Adipose tissue (tissue), 3 donors: Measurements from ENCODE around the gene BRIP1. TPM values are rescaled to one million over a fixed set of nuclear protein-coding genes. Genes with fewer than 3 reads are reported as not detected.
"Not testable (repeated sequence)": the region's sequence is repeated elsewhere in the genome, so short reads cannot be mapped to it uniquely, and the experiment has no call there.

Experiments used
- H3K27ac ChIP-seq: one replicate; pipeline ENCODE4 v1.5.1; 2013; ENCODE audit warnings: low read depth, low read length
- WGBS, 3 donors: extraction: QIAGEN DNeasy Blood & Tissue Kit; methylation state at CpG; one replicate each; pipeline ENCODE4 v1.1.7; 2013; 5-methylcytosine and 5-hydroxymethylcytosine counted together
- polyA plus RNA-seq, 3 donors: library from polyadenylated mRNA; stranded (reverse); fragments of 200-250 nt; gene quantifications; one replicate each; pipeline ENCODE4 v1.2.3, GENCODE V29; 2013
- donor health status: healthy with polysubstance abuse.
- donor health status: Bipolar disorder and iron deficiency.
- donor health status: healthy.

BRIP1 gene
- polyA plus RNA-seq, 3 donors: 0.11 to 0.25 (median 0.15) TPM

DNA sequence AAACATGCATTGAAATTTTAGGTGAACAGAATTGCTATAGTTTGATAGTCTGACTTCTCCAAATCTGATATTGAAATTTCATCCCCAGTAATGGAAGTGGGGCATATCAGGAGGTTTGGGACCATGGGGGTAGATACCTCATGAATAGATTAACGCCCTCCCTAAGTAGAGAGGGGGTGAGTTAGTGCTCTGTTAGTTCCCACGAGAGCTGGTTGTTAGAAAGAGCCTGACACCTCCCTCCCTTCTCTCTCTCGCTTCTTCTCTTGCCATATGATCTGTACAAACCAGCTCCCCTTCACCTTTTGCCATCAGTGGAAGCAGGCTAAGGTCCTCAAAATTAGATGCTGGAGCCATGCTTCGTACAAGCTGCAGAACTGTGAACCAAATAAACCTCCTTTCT lies 78.8 kb downstream of the BRIP1 start:
- WGBS, 3 donors: 90 to 94% (median 92%) methylated on average over 3 to 4 of the region's 4 CpGs
- H3K27ac ChIP-seq: no peak overlapping the region

DNA sequence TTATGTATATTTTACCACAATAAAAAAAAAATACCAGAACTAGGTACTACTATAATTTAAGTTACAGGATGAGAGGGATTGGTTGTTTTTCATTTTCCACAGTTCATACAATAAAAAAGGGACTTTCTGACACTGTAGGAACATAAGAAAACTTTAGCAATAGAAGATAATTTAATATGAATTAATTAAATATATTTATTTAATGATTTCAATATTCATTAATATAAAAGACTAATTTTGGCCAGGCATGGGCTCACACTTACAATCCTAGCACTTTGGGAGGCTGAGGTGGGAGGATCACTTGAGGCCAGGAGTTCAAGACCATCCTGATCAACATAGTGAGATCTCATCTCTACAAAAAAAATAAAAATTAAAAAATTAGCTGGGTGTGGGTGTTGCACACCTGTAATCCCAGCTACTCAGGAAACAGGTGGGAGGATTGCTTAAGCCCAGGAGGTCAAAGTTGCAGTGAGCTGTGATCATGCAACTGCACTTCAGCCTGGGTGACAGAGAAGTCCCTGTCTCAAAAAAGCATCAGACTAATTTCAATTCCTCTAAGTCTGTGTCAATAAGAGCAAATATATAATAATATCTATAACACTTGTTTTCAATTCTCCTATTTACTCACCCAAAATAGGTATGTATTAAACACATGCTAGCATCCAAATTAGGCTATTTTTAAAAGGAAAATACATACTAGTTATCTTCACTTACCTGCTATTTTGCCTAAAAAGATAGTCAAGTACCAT lies 79.6 kb downstream of the BRIP1 start:
- no peak overlapping the region for H3K27ac ChIP-seq

DNA sequence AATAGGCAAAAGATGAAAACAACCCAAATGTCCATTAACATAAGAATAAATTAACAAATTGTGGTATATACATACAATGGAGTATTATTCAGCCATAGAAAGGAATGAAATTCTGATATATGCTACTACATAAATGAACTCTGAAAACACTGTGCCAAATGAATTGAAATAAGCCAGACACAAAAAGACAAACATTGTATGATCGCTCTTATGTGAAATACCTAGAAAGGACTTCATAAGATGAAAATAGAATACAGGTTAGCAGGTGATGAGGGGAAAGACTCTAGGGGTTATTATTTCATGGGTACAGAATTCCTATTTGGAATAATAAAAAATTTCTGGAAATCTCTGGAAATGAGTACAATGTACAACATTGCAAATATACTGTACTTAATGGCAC lies 80.2 kb downstream of the BRIP1 start:
- no peak overlapping the region for H3K27ac ChIP-seq
- whole genome bisulfite sequencing, 3 donors: 93 to 100% (median 100%) methylated on average over 1 of the region's 1 CpG

DNA sequence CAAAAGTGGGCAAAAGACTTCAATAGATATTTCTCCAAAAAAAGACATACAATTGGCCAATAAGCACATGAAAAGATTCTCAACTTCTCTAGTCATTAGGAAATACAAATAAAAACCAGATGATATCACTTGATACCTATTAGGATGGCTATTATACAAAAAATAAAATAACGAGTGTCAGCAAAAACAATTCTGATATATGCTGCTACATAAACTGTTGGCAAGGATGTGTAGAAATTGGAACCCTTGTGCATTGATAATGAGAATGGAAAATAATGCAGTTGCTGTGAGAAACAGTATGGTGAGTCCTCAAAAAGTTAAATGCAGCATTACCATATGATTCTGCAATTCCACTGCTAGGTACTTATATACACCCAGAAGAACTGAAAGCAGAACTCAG lies 80.6 kb downstream of the BRIP1 start:
- 91 to 93% (median 91%) methylated on average over 1 of the region's 1 CpG for WGBS, 3 donors

DNA sequence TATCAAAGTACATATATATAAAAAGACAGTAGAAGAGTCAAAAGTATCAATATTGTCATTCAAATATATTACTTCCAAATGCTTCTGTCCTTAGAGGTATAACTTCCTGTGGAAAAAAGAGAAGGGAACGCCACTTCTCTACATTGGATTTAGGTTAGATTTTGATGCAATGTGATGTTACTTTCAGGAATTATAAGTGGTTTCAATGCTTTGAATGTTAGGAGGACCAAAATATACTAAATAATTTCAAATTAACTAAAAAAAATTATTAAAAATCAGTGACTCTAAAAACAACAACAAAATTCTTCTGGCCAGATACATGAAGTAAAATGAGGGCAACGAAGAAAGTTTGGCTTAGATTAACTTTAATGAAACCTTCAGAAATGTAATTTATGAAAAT lies 88.0 kb downstream of the BRIP1 start:
- H3K27ac ChIP-seq: no peak overlapping the region
- WGBS, 3 donors: 93 to 94% (median 94%) methylated on average over 2 of the region's 2 CpGs

More for the DNA sequence above, 80.6 kb downstream of the BRIP1 start:
- no peak overlapping the region for H3K27ac ChIP-seq

DNA sequence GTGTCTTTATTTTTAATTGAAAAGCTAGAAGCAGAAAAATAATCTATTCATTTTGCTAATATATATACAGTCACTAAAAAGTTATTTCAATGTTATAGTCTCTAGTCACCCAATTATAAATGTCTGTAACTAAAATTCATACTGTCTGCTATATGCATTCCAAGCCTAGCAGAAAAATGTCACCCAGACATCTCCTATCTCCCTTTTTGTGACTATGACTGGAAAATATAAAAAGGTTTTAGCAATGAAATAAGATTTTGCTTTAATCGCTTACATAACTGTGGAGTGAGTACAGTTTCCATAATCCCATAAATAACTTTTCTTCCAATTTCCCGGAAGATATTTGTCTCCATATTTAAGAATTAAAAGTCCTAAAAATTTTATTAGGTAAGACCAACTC lies 88.6 kb downstream of the BRIP1 start:
- whole genome bisulfite sequencing, 3 donors: 95 to 97% (median 95%) methylated on average over 2 of the region's 2 CpGs
- H3K27ac ChIP-seq: no peak overlapping the region

DNA sequence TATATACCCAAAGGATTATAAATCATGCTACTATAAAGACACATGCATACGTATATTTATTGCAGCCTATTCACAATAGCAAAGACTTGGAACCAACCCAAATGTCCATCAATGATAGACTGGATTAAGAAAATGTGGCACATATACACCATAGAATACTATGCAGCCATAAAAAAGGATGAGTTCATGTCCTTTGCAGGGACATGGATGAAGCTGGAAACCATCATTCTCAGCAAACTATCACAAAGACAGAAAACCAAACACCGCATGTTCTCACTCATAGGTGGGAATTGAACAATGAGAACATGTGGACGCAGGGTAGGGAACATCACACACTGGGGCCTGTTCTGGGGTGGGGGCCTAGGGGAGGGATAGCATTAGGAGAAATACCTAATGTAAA lies 89.2 kb downstream of the BRIP1 start:
- WGBS, 3 donors: 97 to 100% (median 99%) methylated on average over 3 of the region's 3 CpGs
- not testable (repeated sequence) for H3K27ac ChIP-seq

DNA sequence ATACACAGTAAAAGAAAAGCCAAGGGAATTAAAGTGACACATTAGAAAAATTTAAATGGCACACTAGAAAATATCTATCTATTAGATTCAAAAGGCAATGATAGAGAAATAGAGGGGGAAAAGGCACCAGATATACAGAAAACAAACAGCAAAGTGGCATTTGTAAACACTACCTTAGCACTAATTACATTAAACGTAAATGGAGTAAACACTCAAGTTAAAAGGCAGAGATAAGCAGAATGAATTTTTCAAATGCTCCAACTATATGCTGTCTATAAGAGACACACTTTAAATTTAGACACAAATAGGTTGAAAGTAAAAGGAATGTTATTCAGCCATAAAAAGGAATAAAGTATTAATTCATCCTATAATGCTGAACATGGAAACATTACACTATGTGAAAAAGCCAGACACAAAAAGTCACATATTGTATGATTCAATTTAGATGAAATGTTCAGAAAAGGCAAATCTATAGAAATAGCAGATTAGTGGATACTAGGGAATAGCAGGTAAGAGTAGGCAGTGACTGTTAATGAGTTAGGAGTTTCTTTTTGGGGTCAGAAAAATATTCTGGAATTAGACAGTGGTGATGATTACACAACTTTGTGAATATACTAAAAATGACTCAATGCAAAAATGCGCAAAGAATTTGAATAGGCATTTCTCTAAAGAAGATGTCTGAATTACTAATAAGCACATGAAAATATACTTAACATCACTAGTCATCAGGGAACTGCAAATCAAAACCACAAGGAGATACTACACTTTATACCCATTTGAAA lies 92.4 kb downstream of the BRIP1 start:
- no peak overlapping the region for H3K27ac ChIP-seq
- 92 to 98% (median 93%) methylated on average over 2 of the region's 2 CpGs for WGBS, 3 donors

DNA sequence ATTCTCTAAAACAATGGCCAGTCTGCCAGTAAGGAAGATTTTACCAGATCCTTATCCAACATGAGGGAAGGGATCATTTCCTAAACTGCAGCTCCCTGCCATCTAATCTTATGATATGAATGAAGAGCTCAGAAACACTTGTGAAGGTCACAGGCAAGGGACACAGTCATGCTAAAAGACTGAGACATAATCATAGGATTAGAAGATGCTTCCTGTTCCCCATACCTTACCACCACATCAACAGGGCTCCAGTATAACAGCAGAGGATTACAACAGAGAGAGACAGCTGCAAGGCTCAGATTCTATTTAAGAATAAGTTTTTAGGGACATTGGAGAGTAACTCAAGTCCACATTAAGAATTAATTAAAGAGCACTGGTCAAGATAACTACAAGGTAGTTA lies 93.3 kb downstream of the BRIP1 start:
- no peak overlapping the region for H3K27ac ChIP-seq

DNA sequence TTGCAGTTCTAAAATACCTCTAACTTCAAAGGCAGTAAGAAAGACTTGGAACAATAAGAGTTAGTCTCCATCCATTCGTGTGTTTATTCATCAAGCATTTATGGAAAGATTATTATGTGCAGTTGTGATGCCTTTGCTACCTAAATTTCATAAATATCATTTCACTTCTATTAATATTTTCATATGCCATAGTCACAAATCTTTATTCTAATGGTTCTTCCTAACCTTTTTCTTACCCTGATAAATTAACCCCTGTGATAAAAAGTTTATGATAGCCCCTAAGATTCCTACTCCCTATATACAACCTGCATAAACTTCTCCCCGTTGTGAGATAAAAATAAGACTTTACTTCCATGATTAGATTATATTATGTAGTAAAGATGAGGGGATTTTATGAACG lies 94.9 kb downstream of the BRIP1 start:
- 93 to 94% (median 94%) methylated on average over 3 of the region's 3 CpGs for WGBS, 3 donors
- no peak overlapping the region for H3K27ac ChIP-seq

DNA sequence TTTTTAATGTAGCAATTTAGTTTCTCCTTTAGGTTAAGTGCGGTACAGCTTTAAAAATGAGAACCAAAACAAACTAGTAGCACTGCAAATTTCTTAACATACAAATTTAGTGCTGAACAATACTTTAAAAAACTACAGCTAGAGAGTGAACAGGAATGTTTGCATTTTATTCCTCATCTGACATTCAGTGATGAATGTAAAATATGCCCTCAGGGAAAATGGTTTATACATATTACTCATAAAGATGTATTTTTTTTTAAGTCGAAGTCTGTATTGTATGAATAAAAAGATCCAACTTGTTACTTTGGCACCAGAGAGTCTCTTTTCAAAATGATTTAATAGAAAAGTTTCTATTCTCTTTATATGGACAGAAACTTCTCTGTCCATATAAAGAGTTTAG lies 96.8 kb downstream of the BRIP1 start:
- no peak overlapping the region for H3K27ac ChIP-seq
- 74 to 83% (median 82%) methylated on average over 2 of the region's 2 CpGs for WGBS, 3 donors

DNA sequence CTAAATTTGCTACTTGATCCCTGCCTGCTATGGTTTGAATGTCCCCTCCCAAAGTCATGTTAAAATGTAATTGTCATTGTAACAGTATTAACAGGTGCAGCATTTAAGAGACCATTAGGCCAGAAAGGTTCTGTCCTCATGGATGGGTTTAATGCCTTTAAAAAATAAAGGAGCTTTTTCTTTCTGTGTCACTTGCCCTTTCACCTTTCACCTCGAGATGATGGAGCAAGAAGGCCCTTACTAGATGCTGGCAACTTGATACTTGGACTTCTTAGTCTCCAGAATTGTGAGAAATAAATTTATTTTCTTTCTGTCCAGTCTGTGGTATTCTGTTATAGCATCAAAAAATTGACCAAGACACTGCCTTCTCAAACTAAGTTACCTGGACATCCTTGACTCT lies 98.5 kb downstream of the BRIP1 start:
- 92 to 100% (median 97%) methylated on average over 1 of the region's 1 CpG for WGBS, 3 donors
- no peak overlapping the region for H3K27ac ChIP-seq

DNA sequence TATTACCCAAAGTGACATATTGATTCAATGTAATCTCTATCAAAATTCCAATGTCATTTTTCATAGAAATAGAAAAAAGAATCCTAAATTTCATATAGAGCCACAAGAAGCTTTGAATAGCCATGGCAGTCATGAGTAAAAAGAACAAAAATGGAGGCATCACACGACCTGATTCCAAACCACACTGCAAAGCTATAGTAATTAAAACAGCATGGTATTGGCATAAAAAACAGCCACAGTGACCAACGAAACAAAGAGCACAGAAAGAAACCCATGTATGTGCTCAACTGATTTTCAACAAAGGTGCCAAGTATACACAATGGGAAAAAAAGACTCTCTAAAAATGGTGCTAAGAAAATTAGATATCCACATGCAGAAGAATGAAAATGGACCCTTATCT lies 101.5 kb downstream of the BRIP1 start:
- no peak overlapping the region for H3K27ac ChIP-seq
- WGBS, 3 donors: 93 to 99% (median 97%) methylated on average over 2 of the region's 2 CpGs

DNA sequence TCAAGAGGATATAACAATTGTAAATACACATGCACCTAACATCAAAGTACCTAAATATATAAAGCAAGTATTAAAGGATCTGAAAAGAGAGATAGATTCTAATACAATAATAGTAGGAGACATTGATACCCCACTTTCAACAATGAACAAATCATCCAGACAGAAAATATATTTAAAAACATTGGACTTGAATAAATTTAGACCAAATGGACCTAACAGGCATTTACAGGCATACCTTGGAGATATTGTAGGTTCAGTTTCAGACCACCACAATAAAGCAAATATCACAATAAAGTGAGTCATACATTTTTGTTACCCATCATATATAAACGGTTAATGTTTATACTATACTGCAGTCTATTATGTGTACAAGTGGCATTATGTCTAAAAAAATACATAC lies 104.0 kb downstream of the BRIP1 start:
- WGBS, 3 donors: 95 to 100% (median 98%) methylated on average over 1 of the region's 1 CpG
- no peak overlapping the region for H3K27ac ChIP-seq

DNA sequence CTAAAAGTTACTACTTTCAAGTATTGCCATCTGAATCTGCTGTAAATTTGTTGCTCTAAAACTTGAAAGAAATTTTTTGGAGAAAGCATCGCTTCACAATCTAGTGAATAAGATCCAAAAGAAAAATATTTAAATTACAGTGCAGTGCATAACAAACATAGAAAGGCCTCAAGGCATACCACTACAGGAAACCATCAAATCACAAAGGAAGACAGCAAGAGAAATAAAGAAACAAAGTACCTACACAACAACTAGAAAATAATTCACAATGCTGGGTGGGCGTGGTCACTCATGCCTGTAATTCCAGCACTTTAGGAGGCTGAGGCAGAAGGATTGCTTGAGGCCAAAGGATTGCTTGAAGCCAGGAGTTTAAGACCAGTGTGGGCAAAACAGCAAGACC lies 104.9 kb downstream of the BRIP1 start:
- H3K27ac ChIP-seq: no peak overlapping the region
- WGBS, 3 donors: 97 to 98% (median 98%) methylated on average over 2 of the region's 2 CpGs

DNA sequence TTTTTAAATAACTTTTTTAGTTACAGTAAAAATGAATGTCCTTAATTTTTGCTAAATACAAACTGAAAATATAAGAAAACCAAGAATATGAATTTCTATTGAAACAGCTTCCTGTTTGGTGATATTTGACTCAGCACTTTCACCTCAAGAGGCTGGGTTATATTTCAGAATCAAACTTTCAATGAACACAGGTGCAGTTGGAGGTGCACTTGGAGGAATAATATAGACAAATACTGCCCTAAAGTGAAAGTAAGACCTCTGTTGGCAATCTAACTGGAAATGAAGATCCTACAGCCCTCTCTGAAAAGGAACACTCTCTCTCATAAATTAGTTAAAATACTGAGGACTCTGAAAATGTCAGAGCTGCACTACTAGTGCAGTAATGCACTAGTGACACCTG lies 106.2 kb downstream of the BRIP1 start:
- H3K27ac ChIP-seq: no peak overlapping the region

DNA sequence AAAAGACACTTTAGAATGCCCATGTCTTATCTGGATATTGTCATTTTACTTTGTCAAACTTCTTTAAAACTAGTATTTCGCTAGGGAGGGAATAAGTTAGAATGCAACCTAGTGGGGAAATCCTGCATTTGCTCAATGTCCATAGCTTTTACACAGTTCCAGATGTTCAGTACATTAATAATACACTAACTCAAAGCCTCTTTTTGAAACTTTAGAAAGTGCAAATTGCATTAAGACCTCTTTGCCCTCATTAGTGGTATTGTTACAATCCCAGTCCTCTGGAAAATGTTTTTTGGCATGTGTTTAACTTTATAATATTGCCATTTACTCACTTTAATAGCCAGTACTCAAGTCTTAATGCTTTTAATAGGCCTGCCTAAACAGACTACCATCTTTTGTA lies 106.8 kb downstream of the BRIP1 start:
- H3K27ac ChIP-seq: no peak overlapping the region
- 83 to 92% (median 87%) methylated on average over 1 of the region's 1 CpG for whole genome bisulfite sequencing, 3 donors

DNA sequence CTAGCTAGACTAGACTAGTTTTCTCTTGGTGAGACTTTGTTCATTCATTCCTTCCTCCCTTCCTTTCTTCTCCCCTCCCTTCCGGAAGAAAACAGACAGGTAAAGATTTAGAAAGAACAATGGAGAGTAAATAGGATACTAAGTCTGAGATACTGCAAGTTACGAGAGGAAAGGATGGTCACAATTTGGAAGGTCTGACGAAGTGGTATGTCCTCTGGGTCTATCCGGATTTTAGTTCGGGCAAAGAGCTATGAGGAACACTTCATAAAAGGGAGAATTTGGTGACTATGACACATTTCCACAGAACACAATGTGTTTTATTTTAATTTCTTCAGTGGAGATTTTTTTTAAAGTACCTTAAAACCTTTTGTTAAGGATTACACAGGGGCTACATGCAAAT lies 107.7 kb downstream of the BRIP1 start:
- 94 to 100% (median 95%) methylated on average over 5 of the region's 5 CpGs for WGBS, 3 donors
- no peak overlapping the region for H3K27ac ChIP-seq

DNA sequence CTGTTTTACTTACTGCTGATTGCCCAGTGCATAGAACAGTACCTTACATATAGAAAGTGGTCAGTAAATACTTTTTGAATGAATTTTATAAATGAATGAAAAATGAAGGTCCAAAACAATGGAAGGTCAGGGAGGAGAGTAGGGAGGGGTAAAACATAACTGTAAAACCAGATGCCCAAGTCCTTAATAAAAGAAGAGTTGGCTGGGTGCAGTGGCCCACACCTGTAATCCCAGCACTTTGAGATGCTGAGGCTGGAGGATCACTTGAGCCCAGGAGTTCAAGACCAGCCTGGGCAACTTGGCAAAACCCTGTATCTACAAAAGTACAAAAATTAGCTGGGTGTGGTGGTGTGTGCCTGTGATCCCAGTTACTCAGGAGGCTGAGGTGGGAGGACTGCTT lies 108.2 kb downstream of the BRIP1 start:
- no peak overlapping the region for H3K27ac ChIP-seq

DNA sequence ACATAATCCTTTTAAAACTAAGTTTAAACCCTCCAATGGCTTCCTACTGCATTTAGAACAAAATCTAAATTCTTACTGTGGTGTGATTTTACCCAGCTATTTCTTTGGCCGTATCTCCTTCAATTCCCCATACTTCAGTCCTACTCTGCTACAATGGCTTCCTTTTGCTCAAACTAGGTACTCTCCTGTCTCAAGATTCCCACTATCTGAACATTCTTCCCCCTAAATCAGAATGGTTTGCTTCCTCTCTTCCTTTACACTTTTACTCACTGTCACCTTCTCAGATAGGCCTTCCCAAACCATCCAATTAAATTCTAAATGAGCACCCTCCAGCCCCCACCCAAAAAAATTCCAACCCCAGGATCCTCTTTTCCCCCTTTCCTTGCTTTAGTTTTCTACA lies 109.2 kb downstream of the BRIP1 start:
- H3K27ac ChIP-seq: no peak overlapping the region
- 93 to 97% (median 96%) methylated on average over 1 of the region's 1 CpG for WGBS, 3 donors
